Gastroesophageal sphincter (tissue), 4 donors: ENCODE data around the gene SYTL3. TPM values are rescaled to one million over a fixed set of nuclear protein-coding genes. Genes with fewer than 3 reads are reported as not detected.

Source experiments
- ATAC-seq: fragments of 150-250 bp; one replicate; pipeline ENCODE4 v1.9.1; 2016; ENCODE audit warnings: mild to moderate bottlenecking, moderate library complexity
- H3K27ac ChIP-seq, 4 donors: fragments of 200-600 bp; sonication (generic) in 3 of 4; 1 replicate in 3 of 4; 2 replicates in 1 of 4; pipeline ENCODE4 v1.5.1; 2016 to 2019
- H3K27me3 ChIP-seq: fragments of 200-600 bp; sonication (generic); one replicate; pipeline ENCODE4 v1.5.1; 2019
- H3K36me3 ChIP-seq, 2 donors: fragments of 200-600 bp; sonication (generic); one replicate each; pipeline ENCODE4 v1.5.1; 2019; ENCODE audit warnings: control low read depth in 1 of 2
- H3K4me1 ChIP-seq, 3 donors: fragments of 200-600 bp; sonication (generic); 1 replicate in 2 of 3; 2 replicates in 1 of 3; pipeline ENCODE4 v1.5.1; 2016 to 2019; ENCODE audit warnings: control low read depth in 2 of 3
- H3K4me3 ChIP-seq, 2 donors: fragments of 200-600 bp; sonication (generic); one replicate each; pipeline ENCODE4 v1.5.1; 2019; ENCODE audit warnings: mild to moderate bottlenecking in 1 of 2, moderate library complexity in 1 of 2
- H3K9me3 ChIP-seq, 3 donors: fragments of 200-600 bp; sonication (generic); one replicate each; pipeline ENCODE4 v1.5.1; 2017 to 2019; ENCODE audit warnings: control low read depth in 2 of 3
- CTCF ChIP-seq, 4 experiments: fragments of 200-600 bp in 2 of 4; fragments of 450-650 bp in 2 of 4; sonication (generic) in 1 of 4; IDR thresholded peaks; one replicate each; pipeline ENCODE4 v1.5.1; 2017 to 2019; ENCODE audit warnings: antibody characterized with exemption in 4 of 4, mild to moderate bottlenecking in 2 of 4, moderate library complexity in 2 of 4
- EP300 ChIP-seq: sonication (generic); formaldehyde crosslinking; IDR thresholded peaks from one replicate; pipeline ENCODE4 v1.6.1; 2017; ENCODE audit warnings: antibody characterized with exemption, mild to moderate bottlenecking
- POLR2A ChIP-seq, 2 donors: fragments of 450-650 bp; IDR thresholded peaks; one replicate each; pipeline ENCODE4 v1.6.1; 2017; ENCODE audit warnings: antibody characterized with exemption in 2 of 2, mild to moderate bottlenecking in 2 of 2, moderate library complexity in 1 of 2
- POLR2AphosphoS5 ChIP-seq: sonication (generic); formaldehyde crosslinking; IDR thresholded peaks from one replicate; pipeline ENCODE4 v1.6.1; 2017; ENCODE audit warnings: antibody characterized with exemption
- WGBS, 2 donors: methylation state at CpG; one replicate each; pipeline ENCODE4 v1.1.5; 2018; ENCODE audit warnings: low coverage in 1 of 2; 5-methylcytosine and 5-hydroxymethylcytosine counted together
- total RNA-seq, 4 donors: library from RNA; depleted of rRNA; stranded (reverse); fragments of >200 nt; gene quantifications; one replicate each; pipeline ENCODE4 v1.1.0, GENCODE V29; 2016

SYTL3 gene
- total RNA-seq, 4 donors from 2014 or later: 1.9 to 5.9 (median 4.5) TPM

DNA sequence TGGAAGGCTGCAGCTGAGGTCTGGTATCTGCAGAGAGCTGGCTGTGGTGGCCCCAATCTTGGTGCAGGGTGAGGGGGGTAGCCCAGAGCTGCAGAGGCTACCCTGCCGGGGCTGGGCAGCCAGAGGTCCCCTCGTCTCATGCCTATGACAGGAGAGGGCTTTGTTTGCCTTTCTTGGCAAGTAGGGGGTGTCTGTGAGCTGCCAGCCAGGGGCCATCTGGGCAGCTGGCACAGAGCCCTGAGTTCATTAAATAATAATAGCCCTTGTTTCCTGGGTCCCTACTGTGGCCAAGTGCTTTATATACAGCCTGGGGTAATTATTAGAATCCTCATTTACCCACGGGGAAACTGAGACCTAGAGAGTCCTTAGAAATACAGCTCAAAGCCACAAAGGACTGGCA lies 102.8 kb downstream of the SYTL3 start:
- 6 to 23% methylated on average over 2 to 3 of the region's 3 CpGs for WGBS, 2 donors
- no peaks in the 10 kb centered on the region for H3K9me3 ChIP-seq
- H3K36me3 ChIP-seq: peaks cover 0 to 6% of the 10 kb centered on the region in 2 donors
- TF ChIP-seq POLR2A (IDR thresholded peaks at IDR 0.05) (no peak), EP300 (no peak), POLR2AphosphoS5 (no peak), CTCF (IDR thresholded peaks at IDR 0.05) (peak in 1 of 4 experiments; percentile 23)
- peaks cover 0 to 19% (median 4%) of the 10 kb centered on the region in 3 donors for H3K4me1 ChIP-seq
- peak overlapping the region in 2 of 4 donors; percentile 16 to 59 for H3K27ac ChIP-seq
- H3K27me3 ChIP-seq: no peaks in the 10 kb centered on the region
- no peak overlapping the region for H3K4me3 ChIP-seq
- peak; percentile 25 for ATAC-seq

GRCh38 chr6:158753811-158754210 lies 104.0 kb downstream of the SYTL3 start:
- WGBS, 2 donors: 87 to 94% methylated on average over 7 to 9 of the region's 9 CpGs
- TF ChIP-seq EP300 (no peak), CTCF (IDR thresholded peaks at IDR 0.05) (no peak), POLR2A (IDR thresholded peaks at IDR 0.05) (no peak), POLR2AphosphoS5 (no peak)
- Histone ChIP-seq H3K36me3 (peaks cover 0 to 10% of the 10 kb centered on the region in 2 donors), H3K4me3 (no peak overlapping the region), H3K4me1 (peaks cover 0 to 19% (median 4%) of the 10 kb centered on the region in 3 donors), H3K9me3 (no peaks in the 10 kb centered on the region), H3K27ac (no peak overlapping the region), H3K27me3 (no peaks in the 10 kb centered on the region)
- ATAC-seq: no peak

GRCh38 chr6:158754738-158755137 lies 104.9 kb downstream of the SYTL3 start:
- peaks cover 0 to 10% of the 10 kb centered on the region in 2 donors for H3K36me3 ChIP-seq
- H3K9me3 ChIP-seq: no peaks in the 10 kb centered on the region

DNA sequence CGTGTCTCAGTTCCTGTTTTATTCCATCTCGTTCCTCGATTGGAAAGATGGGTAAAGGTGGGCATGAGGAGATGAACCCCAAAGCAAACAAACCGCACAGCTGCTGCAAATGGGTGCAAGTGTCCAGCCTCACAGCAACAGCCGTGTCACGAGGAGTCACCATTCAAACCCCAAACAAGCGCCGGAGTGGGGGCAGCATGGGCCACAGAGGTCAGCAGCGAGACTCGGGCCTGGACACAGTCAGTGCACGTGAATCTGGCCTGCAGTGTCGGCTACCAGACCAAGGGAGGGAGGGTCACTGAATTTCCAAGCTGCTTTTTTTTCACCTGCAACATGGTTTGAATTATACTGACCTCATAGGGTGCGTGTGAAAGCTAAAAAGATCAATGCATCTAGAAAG lies 105.8 kb downstream of the SYTL3 start:
- WGBS, 2 donors: 94 to 100% methylated on average over 2 to 11 of the region's 13 CpGs
- Histone ChIP-seq H3K36me3 (peaks cover 0 to 10% of the 10 kb centered on the region in 2 donors), H3K4me1 (peaks cover 0 to 19% (median 4%) of the 10 kb centered on the region in 3 donors), H3K27ac (no peak overlapping the region), H3K9me3 (no peaks in the 10 kb centered on the region), H3K27me3 (no peaks in the 10 kb centered on the region), H3K4me3 (no peak overlapping the region)
- TF ChIP-seq POLR2A (IDR thresholded peaks at IDR 0.05): no peak
- no peak for TF ChIP-seq EP300
- TF ChIP-seq POLR2AphosphoS5: no peak
- no peak for TF ChIP-seq CTCF (IDR thresholded peaks at IDR 0.05)
- no peak for ATAC-seq

More at GRCh38 chr6:158754738-158755137, 104.9 kb downstream of the SYTL3 start:
- TF ChIP-seq CTCF (IDR thresholded peaks at IDR 0.05): no peak
- TF ChIP-seq POLR2A (IDR thresholded peaks at IDR 0.05): no peak
- no peak for TF ChIP-seq EP300
- no peak for TF ChIP-seq POLR2AphosphoS5
- Histone ChIP-seq H3K27me3 (no peaks in the 10 kb centered on the region), H3K4me3 (no peak overlapping the region), H3K4me1 (peaks cover 0 to 19% (median 4%) of the 10 kb centered on the region in 3 donors), H3K27ac (no peak overlapping the region)
- WGBS, 2 donors: 90 to 95% methylated on average over 4 to 7 of the region's 11 CpGs
- no peak for ATAC-seq

DNA sequence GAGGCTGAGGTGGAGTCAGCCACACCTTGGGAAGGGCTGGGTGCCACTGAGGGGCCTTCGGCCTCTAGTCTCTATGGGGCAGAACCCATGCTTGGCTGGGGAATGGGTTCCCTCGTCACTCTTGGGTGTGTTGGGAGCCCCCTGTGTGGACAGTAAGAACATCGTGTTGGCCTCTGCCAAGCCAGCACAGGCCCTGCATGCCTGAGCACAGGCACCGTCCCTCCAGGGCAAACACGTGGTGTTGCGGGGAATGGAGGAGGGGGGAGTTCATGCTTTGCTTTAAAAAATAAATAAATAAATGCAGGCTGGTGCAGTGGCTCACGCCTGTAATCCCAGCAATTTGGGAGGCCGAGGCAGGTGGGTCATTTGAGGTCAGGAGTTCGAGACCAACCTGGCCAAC lies 106.3 kb downstream of the SYTL3 start:
- ATAC-seq: no peak
- Histone ChIP-seq H3K27me3 (no peaks in the 10 kb centered on the region), H3K4me3 (no peak overlapping the region), H3K27ac (no peak overlapping the region), H3K9me3 (no peaks in the 10 kb centered on the region), H3K36me3 (peaks cover 0 to 10% of the 10 kb centered on the region in 2 donors), H3K4me1 (peaks cover 0 to 19% (median 4%) of the 10 kb centered on the region in 3 donors)
- no peak for TF ChIP-seq POLR2AphosphoS5
- TF ChIP-seq EP300: no peak
- TF ChIP-seq POLR2A (IDR thresholded peaks at IDR 0.05): no peak
- no peak for TF ChIP-seq CTCF (IDR thresholded peaks at IDR 0.05)
- WGBS, 2 donors: 75 to 94% methylated on average over 1 to 6 of the region's 9 CpGs
